MM.1S (cell line): ENCODE measurements around the gene NUCB2.

Experiments
- CTCF ChIP-seq: fragments of 300-600 bp; sonication (generic); IDR thresholded peaks from 2 replicates; pipeline ENCODE4 v1.5.1; 2016; ENCODE audit warnings: antibody characterized with exemption, low read length, mixed read lengths
- EZH2 ChIP-seq: fragments of 300-600 bp; sonication (generic); optimal IDR thresholded peaks from 2 replicates; pipeline ENCODE3; 2017; ENCODE audit warnings: low read depth, mild to moderate bottlenecking, antibody characterized with exemption, low read length, mixed read lengths

GRCh38 chr11:17328871-17329494, 52.4 kb downstream of the NUCB2 start:
- TF ChIP-seq CTCF (no peak), EZH2 (no peak)
